CD4-positive, alpha-beta T cell treated with Interleukin-6 at 100 ng/mL for 8 hours (primary cell): ENCODE measurements around the gene GOPC.
A peak's percentile ranks its signal among the peaks of the same experiment; 100 is the strongest.
"Not testable (repeated sequence)": the region's sequence is repeated elsewhere in the genome, so short reads cannot be mapped to it uniquely, and the experiment has no call there.

Experiments used
- DNase-seq: peaks from one replicate; pipeline ENCODE4 v3.0.0-alpha.2; 2020; ENCODE audit warnings: mixed read lengths, low spot score

GOPC gene

DNA sequence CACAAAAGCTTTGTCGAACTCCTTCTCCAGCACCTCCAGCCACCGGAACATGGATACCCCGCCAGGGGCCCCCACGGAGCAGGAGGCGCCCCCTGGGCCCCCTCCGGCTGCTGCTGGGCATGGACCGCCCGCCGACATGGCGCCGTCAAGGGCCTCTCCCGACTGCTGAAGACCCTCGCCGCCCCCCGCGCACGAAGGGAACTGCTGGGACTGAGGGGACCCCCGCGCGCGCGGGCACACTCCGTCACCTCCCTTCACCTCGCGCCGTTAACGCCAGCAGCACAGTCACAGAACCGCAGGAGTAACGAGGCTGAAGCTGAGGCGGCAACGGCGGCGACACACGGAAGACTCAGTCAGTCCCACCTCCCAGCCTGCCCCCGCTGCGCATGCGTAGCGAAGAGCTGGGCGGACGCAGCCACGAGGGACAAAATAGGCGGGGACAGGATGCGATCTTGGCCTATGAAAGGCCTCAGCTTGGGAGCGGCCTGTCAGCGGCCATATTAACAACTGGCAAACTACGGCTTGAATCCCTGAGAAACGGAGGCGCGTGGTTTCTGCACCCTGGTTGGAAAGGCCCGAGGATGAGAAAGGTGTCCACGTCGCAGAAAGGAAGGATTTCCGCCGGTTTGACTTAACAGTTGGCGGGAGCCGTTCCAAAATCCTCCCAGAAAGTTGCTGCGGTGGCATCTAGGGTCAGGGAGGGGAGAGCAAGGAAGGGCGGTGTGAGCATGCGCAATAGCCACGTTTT is at the start of gene GOPC:
GOPC (minus strand) TSS at position 361 of the 748 bp plus-strand sequence; CDS start at position 138, 223 bp downstream.
- DNase-seq = peak; percentile 97

- not testable (repeated sequence) for DNase-seq
These were observed 49.7 kb upstream of the GOPC start for GRCh38 chr6:117651984-117652383.

GRCh38 chr6:117642976-117643375 is 40.7 kb upstream of the GOPC start:
- DNase-seq = no peak

DNA sequence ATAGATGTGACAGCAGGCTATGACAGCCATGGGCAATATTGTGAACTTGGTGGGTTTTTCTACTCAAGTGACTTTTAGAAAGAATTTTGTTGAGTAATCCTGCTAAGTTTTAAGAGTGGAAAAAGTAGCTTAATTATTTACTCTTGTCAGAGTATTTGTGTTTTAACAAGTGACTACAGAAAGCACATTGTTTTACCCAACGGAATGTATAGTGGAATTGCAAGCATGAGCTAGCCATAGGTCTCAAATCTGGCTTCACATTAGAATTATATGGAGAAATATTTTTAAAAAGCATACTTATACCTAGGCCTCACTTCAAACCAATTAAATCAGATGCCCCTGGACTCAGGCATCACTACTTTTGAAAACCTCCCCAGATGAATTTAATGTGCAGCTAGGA is 35.5 kb upstream of the GOPC start:
- DNase-seq = no peak

DNA sequence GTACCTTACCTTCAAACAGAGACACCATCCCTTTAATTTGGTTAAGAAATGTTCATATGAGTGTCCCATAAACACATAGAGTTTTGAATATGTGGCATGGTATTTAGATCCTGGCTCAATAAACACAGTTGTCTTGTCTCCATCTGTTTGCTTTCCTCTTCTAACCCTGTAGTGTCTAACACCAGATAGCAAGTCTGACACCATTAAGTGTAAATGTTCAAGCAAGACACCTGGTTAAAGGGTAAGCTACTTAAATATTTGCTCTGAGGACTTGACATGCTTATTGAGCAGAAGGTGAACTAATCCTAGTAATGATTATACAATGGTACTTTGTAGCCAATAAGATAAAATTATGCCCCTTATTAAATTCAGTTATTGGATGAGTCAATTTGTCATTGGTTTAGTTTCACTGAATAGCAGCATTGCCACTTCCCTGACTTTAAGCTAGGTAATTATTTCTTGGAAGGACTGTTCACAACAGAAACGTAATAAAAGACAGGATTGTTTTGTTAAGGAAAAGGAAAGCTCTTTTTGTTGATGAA is 26.9 kb upstream of the GOPC start:
- DNase-seq = no peak

DNA sequence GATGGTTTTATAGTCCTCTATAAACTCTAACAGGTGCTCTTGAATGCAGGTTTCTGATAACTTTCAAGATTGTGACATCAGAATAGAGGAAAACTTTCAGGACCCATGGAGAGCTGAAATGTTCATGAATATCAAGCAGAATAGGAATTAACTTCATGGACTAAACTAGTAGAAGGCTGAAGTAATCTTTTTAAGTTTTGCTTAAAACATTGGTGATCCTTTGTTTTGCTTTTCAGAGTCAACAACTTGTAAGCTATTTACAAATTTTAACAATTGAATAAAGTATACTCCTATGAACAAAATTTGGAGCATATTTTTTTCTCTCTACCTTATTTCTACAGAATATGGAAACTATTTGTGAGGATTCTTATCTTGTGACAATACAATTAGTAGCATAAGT is 25.2 kb upstream of the GOPC start:
- DNase-seq = no peak

GRCh38 chr6:117624869-117625481 is 22.7 kb upstream of the GOPC start:
- no peak for DNase-seq

- no peak for DNase-seq
These were observed 16.9 kb upstream of the GOPC start for GRCh38 chr6:117619178-117619577.

DNA sequence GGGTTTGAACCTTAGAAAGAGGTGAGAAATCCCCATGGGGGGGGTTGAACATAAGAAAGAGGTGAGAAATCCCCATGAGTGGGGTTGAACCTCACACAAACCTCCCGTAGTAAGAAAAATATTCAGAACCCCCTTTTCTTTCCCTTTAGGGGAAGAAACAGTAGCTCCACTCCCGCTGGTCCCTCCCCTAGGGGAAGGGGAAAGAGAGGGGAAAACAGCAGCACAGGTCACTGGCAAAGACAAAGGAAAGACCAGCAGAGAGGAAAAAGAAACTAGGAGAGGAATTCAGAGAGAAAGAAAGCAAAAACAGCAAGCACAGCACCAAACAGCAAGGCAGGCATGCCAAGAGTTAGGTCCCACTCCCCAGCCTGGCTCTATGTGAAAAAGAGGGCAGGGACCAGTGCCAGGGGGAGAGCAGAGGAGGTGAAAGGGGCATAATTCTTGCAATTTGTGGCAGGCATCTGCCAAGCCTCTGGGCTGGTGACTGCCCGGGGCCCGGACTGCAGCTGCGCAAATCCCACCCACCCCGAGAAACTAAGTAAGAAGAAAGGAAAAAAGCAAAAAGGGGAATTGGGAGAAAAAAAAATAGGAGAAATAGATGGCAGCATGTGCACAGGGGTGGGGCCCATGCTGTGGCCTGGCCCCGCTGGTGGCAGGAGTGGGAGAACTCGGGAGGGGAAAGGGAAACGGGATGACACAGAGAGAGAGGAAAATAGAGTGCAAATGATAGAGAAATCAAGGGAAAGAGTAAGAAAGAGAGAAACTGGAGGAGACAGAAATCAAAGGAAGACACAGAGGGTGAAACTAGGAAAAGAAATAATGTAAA is 15.1 kb upstream of the GOPC start:
- no peak for DNase-seq

DNA sequence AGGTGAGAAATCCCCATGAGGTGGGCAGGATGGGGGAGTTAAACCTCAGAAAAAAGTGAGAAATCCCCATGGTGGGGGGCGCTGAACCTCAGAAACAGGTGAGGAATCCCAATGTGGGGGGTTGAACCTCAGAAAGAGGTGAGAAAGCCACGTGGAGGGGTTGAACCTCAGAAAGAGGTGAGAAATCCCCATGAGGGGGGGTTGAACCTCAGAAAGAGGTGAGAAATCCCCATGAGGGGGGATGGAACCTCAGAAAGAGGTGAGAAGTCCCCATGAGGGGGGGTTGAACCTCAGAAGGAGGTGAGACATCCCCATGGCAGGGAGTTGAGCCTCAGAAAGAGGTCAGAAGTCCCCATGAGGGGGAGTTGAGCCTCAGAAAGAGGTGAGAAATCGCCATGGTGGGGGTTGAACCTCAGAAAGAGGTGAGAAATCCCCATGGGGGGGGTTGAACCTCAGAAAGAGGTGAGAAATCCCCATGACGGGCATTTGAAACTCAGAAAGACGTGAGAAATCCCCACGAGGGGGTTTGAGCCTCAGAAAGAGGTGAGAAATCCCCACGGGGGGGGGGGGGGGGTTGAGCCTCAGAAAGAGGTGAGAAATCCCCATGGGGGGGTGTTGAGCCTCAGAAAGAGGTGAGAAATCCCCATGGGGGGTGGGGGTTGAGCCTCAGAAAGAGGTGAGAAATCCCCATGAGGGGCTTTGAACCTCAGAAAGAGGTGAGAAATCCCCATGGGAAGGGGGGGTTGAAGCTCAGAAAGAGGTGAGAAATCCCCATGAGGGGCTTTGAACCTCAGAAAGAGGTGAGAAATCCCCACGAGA is 14.3 kb upstream of the GOPC start:
- peak; percentile 22 for DNase-seq

GRCh38 chr6:117615750-117616390 is 13.6 kb upstream of the GOPC start:
- no peak for DNase-seq

GRCh38 chr6:117613920-117614560 is 11.7 kb upstream of the GOPC start:
- no peak for DNase-seq

DNA sequence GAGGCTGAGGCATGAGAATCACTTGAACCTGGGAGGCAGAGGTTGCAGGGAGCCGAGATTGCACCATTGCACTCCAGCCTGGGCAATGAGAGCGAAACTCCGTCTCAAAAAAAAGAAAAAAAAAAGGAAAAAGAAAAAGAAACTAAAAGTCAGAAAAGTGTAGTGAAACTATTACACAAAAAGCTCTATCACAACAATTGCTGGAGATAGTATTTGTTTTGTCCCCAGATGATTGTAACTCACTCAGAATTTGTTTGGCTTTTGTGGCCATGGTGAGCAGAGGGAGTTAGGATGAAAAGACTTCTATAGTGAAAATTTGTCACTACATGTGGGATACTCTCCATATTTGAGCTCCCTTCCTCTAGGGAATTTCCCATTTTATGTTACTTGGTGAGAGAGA is 5.2 kb upstream of the GOPC start:
- DNase-seq = no peak

- peak; percentile 55 for DNase-seq
These were observed 3.0 kb upstream of the GOPC start for GRCh38 chr6:117605169-117605826.

DNA sequence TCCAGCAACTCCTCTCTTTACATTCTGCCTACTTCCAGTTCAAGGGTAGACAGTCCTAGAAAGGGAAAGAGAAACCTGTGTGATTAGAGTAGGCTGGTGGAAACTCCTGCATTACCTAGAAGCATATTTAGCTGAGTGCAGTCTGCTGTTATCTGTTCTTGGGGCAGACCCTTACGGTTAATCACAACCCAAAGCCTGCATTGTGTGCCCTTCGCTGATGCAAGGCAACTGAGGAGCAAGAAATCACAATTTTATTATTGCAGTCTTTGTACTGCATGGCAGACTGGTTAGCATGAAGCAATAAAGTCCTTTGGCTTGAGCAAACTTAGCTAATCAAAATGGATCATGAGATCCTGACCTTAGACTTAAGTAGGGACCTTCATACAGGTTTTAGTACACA is 1.5 kb upstream of the GOPC start:
- no peak for DNase-seq

GRCh38 chr6:117602899-117603588 is 733 bp upstream of the GOPC start:
- no peak for DNase-seq

GRCh38 chr6:117601811-117602150 is 530 bp downstream of the GOPC start:
- DNase-seq = no peak

DNA sequence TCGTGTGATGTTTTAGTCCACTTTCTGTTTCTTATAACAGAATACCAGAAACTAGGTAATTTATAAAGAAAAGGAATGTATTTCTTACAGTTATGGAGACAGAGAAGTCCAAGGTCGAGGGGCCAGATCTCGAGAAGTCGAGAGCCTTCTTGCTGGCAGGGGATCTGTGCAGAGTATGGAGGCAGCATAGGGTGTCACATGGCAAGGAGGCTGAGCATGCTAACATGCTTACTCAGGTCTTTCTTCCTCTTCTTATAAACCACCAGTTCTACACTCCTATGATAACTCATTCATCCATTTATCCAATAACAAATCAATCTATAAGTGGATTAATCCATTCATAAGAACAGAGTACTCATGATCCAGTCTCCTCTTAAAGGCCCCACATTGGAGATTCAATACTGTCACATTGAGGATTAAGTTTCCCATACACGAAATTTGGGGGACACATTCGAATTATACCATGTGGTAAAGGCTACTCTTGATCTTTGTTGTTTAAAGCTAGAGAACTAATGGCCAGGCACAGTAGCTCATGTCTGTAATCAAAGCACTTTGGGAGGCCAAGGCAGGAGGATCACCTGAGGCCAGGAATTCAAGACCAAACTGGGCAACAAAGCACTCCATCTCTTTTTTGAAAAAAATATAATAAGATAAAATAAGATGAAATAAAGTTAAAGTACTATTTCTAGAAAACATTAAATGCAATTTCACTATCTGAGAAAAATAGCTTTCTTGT is 2.1 kb downstream of the GOPC start:
- DNase-seq = no peak

DNA sequence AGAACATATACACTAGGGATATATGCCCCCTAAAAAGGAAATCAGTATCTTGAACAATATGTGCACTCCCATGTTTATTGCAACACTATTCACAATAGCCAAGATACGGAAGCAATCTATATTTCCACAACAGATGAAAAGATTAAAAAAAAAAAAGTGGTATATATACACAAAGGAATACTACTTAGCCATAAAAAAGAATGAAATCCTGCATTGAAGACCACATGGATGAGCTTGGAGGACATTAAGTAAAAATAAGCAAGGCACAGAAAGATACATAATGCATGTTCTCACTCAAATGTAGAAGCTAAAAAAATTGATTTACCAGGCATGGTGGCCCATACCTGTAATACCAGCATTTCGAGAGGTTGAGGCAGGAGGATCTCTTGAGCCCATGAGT is 4.6 kb downstream of the GOPC start:
- no peak for DNase-seq
